Measurements from ENCODE around the gene PLPP4.

GRCh38 chr10:120477743-120478141, 20.7 kb downstream of the PLPP4 start:
- TF ChIP-seq POLR2A (IDR thresholded peaks at IDR 0.05) (no peak), CTCF (IDR thresholded peaks at IDR 0.05) (no peak), POLR2AphosphoS5 (IDR thresholded peaks at IDR 0.05) (no peak)
